Measurements from ENCODE around the gene KCNH5. TPM values are rescaled to one million over a fixed set of nuclear protein-coding genes. Genes with fewer than 3 reads are reported as not detected.

Gene KCNH5
- total RNA-seq, 4 donors from 2014 or later: not detected

DNA sequence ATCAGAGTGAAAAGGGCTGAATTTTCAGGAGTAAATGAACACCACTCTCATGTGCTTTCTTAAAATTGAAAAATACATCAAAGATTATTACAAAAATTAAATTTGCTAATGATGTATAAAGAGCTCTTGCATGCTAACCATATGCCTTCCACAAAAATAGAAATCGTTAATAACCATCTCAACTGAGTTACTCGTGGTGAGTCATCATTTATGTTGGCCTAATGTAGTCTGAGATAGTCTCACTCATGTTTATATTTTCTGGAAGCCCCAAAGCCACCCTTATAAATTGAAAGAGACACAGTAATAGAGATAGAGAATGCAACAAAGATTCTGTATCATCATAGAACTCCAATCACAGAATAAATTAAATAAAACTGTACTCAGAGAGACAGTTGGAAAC lies 131.2 kb downstream of the KCNH5 start:
- Histone ChIP-seq H3K27me3 (no peaks in the 10 kb centered on the region), H3K9me3 (no peaks in the 10 kb centered on the region), H3K36me3 (no peaks in the 10 kb centered on the region), H3K27ac (no peak overlapping the region), H3K4me1 (no peaks in the 10 kb centered on the region), H3K4me3 (no peak overlapping the region)
- no peak for DNase-seq
- TF ChIP-seq POLR2A (IDR thresholded peaks at IDR 0.05): no peak
- no peak for TF ChIP-seq CTCF (IDR thresholded peaks at IDR 0.05)

GRCh38 chr14:62908506-62908905 lies 136.8 kb downstream of the KCNH5 start:
- Histone ChIP-seq H3K4me3 (no peak overlapping the region), H3K9me3 (no peaks in the 10 kb centered on the region), H3K4me1 (no peaks in the 10 kb centered on the region)

DNA sequence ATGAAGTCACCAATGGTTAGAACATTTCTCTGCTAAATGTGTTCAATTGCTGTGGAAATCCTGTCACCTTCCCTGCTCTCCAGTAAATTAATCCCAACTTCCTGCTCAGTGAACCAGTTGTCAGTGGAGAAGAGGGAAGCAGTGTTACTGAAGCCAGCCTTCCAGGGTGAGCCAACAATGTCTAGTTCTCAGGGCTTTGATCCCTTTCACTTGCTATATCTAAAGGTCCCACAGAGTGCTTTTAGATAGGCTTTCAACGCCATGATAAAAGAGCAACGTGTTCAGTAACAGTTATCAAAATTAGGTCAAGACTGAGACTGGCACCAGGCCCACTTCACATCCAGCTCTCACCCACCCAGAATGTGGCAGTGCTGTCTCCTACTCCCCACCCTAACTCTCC lies 139.7 kb downstream of the KCNH5 start:
- no peak overlapping the region for H3K27ac ChIP-seq
- H3K4me3 ChIP-seq: no peak overlapping the region
- H3K36me3 ChIP-seq: no peaks in the 10 kb centered on the region
- H3K9me3 ChIP-seq: no peaks in the 10 kb centered on the region
- no peaks in the 10 kb centered on the region for H3K27me3 ChIP-seq
- H3K4me1 ChIP-seq: no peaks in the 10 kb centered on the region
- DNase-seq: no peak
- TF ChIP-seq CTCF (IDR thresholded peaks at IDR 0.05): no peak
- no peak for TF ChIP-seq POLR2A (IDR thresholded peaks at IDR 0.05)

More at GRCh38 chr14:62908506-62908905, 136.8 kb downstream of the KCNH5 start:
- TF ChIP-seq CTCF (IDR thresholded peaks at IDR 0.05) (no peak), POLR2A (IDR thresholded peaks at IDR 0.05) (no peak)
- H3K27me3 ChIP-seq: no peaks in the 10 kb centered on the region
- DNase-seq: no peak
- no peaks in the 10 kb centered on the region for H3K36me3 ChIP-seq
- H3K27ac ChIP-seq: no peak overlapping the region

DNA sequence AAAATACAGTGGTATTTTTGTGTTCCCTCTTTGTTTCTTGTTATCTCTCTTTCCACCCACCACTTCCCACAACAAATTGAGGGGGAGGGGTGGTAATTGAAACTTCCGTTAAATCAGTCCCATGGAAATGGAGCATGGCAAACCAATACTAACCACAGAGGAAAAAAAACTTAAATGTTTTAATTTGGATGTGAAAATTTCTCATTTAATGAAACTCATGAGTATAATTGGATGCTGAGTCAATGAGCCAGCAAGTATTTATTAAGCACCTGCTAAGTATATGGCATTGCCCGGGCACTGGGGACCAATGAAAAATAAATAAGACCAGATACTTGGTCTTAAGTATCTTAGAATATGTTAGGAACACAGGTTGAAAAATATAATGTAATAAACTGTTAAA lies 147.5 kb downstream of the KCNH5 start:
- DNase-seq: no peak
- Histone ChIP-seq H3K4me3 (no peak overlapping the region), H3K27ac (no peak overlapping the region), H3K4me1 (no peaks in the 10 kb centered on the region), H3K27me3 (no peaks in the 10 kb centered on the region), H3K9me3 (no peaks in the 10 kb centered on the region), H3K36me3 (no peaks in the 10 kb centered on the region)
- TF ChIP-seq POLR2A (IDR thresholded peaks at IDR 0.05): no peak
- no peak for TF ChIP-seq CTCF (IDR thresholded peaks at IDR 0.05)

- H3K4me1 ChIP-seq: no peaks in the 10 kb centered on the region
- H3K9me3 ChIP-seq: no peaks in the 10 kb centered on the region
- no peaks in the 10 kb centered on the region for H3K36me3 ChIP-seq
- H3K27me3 ChIP-seq: no peaks in the 10 kb centered on the region
- DNase-seq: no peak
- H3K27ac ChIP-seq: no peak overlapping the region
- TF ChIP-seq POLR2A (IDR thresholded peaks at IDR 0.05) (no peak), CTCF (IDR thresholded peaks at IDR 0.05) (no peak)
- H3K4me3 ChIP-seq: no peak overlapping the region
These were observed 148.3 kb downstream of the KCNH5 start for GRCh38 chr14:62896932-62897456.

- no peak for TF ChIP-seq CTCF (IDR thresholded peaks at IDR 0.05)
- no peak for TF ChIP-seq POLR2A (IDR thresholded peaks at IDR 0.05)
- Histone ChIP-seq H3K27ac (no peak overlapping the region), H3K27me3 (no peaks in the 10 kb centered on the region), H3K4me3 (no peak overlapping the region), H3K36me3 (no peaks in the 10 kb centered on the region), H3K4me1 (no peaks in the 10 kb centered on the region), H3K9me3 (no peaks in the 10 kb centered on the region)
- no peak for DNase-seq
These were observed 150.5 kb downstream of the KCNH5 start for GRCh38 chr14:62894736-62895135.
